HFFc6 (cell line): ENCODE data around the gene CLSTN1. TPM values are rescaled to one million over a fixed set of nuclear protein-coding genes. Genes with fewer than 3 reads are reported as not detected.
A peak's percentile ranks its signal among the peaks of the same experiment; 100 is the strongest.

Source experiments
- DNase-seq: peaks from one replicate; pipeline ENCODE4 v3.0.0-alpha.2; 2018
- H3K27ac Mint-ChIP-seq: 2 replicates; pipeline ENCODE4 v1.8.0; 2020; ENCODE audit warnings: mild to moderate bottlenecking, mixed read lengths
- H3K27me3 Mint-ChIP-seq: 2 replicates; pipeline ENCODE4 v1.8.0; 2021; ENCODE audit warnings: mild to moderate bottlenecking, moderate library complexity, mixed read lengths; ENCODE audit not compliant: insufficient read depth
- H3K36me3 Mint-ChIP-seq: 2 replicates; pipeline ENCODE4 v1.8.0; 2021; ENCODE audit warnings: low read depth, mixed read lengths
- H3K4me1 Mint-ChIP-seq: 2 replicates; pipeline ENCODE4 v1.8.0; 2020; ENCODE audit warnings: low read depth, mixed read lengths
- H3K4me3 Mint-ChIP-seq: 2 replicates; pipeline ENCODE4 v1.8.0; 2020; ENCODE audit warnings: mild to moderate bottlenecking, moderate library complexity, mixed read lengths
- H3K9me3 Mint-ChIP-seq: 2 replicates; pipeline ENCODE4 v1.8.0; 2020; ENCODE audit warnings: mild to moderate bottlenecking, mixed read lengths
- total RNA-seq, 6 experiments: library from RNA; stranded (reverse); fragmentation: NEBNext Ultra II Directional; extraction: Animal tissue kit (Norgen Biotek cat#: 25700); gene quantifications; 2 replicates in 1 of 6; 3 replicates in 5 of 6; pipeline ENCODE4 v1.2.3, GENCODE V29; 2021
- TF ChIP-seq, protein P1 (sequence below): fragments of 200-600 bp; sonication (generic); IDR thresholded peaks from 2 replicates; pipeline ENCODE4 v1.5.0; 2021; ENCODE audit warnings: antibody characterized with exemption, mild to moderate bottlenecking

Gene CLSTN1
- total RNA-seq, 6 experiments from 2014 or later: 128 to 151 (median 137) TPM

DNA sequence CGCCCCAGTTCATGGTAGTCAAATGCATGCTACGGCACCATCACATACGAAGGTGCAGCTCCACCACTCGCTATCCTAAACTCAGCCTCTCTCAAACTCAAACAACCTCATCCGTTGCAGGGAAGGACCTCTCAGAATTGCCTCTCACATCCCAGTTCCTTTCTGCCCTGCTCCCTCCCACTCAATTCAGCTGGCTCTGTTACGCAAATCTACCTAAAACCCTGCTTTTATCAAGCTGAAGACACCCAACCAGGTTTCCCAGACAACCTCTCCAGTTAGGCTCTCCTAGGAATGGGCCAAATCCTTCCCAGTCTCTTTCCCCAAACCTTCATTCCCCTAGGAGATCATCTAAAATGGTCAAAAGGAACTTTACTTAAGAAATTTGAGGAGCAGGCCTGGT, 62.9 kb downstream of the CLSTN1 start:
- no peak overlapping the region for H3K27ac Mint-ChIP-seq
- TF ChIP-seq, protein P1, sequence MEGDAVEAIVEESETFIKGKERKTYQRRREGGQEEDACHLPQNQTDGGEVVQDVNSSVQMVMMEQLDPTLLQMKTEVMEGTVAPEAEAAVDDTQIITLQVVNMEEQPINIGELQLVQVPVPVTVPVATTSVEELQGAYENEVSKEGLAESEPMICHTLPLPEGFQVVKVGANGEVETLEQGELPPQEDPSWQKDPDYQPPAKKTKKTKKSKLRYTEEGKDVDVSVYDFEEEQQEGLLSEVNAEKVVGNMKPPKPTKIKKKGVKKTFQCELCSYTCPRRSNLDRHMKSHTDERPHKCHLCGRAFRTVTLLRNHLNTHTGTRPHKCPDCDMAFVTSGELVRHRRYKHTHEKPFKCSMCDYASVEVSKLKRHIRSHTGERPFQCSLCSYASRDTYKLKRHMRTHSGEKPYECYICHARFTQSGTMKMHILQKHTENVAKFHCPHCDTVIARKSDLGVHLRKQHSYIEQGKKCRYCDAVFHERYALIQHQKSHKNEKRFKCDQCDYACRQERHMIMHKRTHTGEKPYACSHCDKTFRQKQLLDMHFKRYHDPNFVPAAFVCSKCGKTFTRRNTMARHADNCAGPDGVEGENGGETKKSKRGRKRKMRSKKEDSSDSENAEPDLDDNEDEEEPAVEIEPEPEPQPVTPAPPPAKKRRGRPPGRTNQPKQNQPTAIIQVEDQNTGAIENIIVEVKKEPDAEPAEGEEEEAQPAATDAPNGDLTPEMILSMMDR: no peak
- peaks cover 9% of the 10 kb centered on the region for H3K4me1 Mint-ChIP-seq

DNA sequence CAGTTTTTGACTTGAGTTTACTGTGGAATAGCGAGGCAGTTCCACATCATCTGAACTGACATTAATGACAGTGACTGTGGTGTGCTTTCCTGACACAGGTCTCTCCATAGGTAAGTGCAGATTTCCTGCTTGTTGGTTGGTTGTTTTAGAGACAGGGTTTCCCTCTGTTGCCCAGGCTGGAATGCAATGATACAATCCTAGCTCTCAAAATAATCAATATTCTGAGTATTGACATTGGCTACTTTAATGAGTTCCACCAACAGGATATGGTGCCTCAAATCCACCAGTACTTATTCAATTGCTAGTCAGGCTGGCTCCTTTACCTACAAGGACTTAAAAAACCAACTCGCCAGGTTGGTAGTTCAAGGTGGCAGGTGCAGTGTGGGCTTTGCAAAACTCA, 63.8 kb downstream of the CLSTN1 start:
- H3K4me3 Mint-ChIP-seq: no peak overlapping the region
- TF ChIP-seq, protein P1: no peak
- peaks cover 3% of the 10 kb centered on the region; the same call in 1 of the 2 replicates for H3K27me3 Mint-ChIP-seq
- no peaks in the 10 kb centered on the region for H3K9me3 Mint-ChIP-seq
- peaks cover 14% of the 10 kb centered on the region for H3K4me1 Mint-ChIP-seq
- no peak overlapping the region for H3K27ac Mint-ChIP-seq
- H3K36me3 Mint-ChIP-seq: no peaks in the 10 kb centered on the region; the same call in 1 of the 2 replicates
- DNase-seq: no peak

More for the DNA sequence above, 62.9 kb downstream of the CLSTN1 start:
- DNase-seq: no peak
- H3K36me3 Mint-ChIP-seq: no peaks in the 10 kb centered on the region; the same call in 1 of the 2 replicates
- no peak overlapping the region for H3K4me3 Mint-ChIP-seq
- H3K9me3 Mint-ChIP-seq: no peaks in the 10 kb centered on the region
- H3K27me3 Mint-ChIP-seq: peaks cover 3% of the 10 kb centered on the region; the same call in 1 of the 2 replicates

DNA sequence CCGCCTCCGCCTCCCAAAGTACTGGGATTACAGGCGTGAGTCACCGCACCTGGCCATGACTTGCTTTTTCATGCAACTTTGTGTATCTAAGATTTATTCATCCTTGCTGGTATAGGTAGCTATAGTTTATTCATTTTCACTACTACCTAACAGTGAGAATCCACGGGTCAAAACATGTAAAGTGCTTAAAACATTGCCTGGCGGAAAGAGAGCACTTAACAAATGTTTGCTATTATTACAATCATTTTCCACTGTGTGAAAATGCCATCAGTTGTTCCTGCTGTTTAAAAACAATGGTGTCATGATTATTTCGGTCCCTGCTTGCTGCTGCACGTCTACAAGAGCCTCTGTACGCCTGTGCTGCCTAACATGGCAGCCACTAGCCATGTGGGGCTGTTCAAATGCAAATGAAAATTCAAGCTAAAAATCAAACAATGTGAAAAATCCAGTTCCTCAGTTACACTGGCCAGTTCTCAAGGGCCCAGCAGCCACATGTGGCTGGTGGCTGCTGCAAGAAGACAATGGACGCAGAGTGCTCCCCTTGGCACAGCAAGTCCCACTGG, 65.1 kb downstream of the CLSTN1 start:
- no peak for DNase-seq
- Mint-ChIP-seq H3K4me1 (peaks cover 14% of the 10 kb centered on the region), H3K36me3 (no peaks in the 10 kb centered on the region; the same call in 1 of the 2 replicates), H3K27ac (no peak overlapping the region), H3K4me3 (no peak overlapping the region), H3K9me3 (no peaks in the 10 kb centered on the region), H3K27me3 (peaks cover 2% of the 10 kb centered on the region; the same call in 1 of the 2 replicates)
- TF ChIP-seq, protein P1: no peak

DNA sequence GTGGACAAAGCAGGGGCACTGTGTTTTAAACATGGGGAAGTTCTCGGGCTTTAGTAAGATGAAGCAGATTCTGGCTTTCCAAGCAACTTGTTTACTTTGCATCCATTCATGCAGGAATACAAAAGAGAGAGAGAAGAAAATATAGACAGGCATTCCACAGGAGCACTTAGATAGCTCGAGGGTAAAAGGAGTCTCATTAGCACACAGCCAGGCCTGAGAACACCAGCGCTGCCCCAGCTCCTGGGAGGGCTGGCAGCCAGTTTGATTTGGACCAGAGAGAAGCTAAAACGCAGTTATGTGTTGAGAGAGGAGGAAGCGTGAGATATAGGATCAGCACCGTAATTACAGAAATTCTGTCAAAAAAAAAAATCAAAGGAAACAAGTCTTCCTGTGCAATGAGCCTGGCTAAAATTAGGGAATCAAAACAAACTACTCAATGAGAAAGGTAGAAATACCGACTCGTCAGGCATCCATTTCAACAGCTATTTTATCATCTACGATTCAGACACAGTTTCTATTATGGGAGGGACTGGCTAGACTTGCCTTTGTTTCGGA, 68.2 kb downstream of the CLSTN1 start:
- DNase-seq: no peak
- peaks cover 1% of the 10 kb centered on the region; the same call in 1 of the 2 replicates for H3K27me3 Mint-ChIP-seq
- H3K4me1 Mint-ChIP-seq: peaks cover 21% of the 10 kb centered on the region
- no peak overlapping the region; the same call in 1 of the 2 replicates for H3K4me3 Mint-ChIP-seq
- H3K36me3 Mint-ChIP-seq: peaks cover 5% of the 10 kb centered on the region; the same call in 1 of the 2 replicates
- no peak overlapping the region for H3K27ac Mint-ChIP-seq
- no peaks in the 10 kb centered on the region for H3K9me3 Mint-ChIP-seq
- TF ChIP-seq, protein P1: no peak

DNA sequence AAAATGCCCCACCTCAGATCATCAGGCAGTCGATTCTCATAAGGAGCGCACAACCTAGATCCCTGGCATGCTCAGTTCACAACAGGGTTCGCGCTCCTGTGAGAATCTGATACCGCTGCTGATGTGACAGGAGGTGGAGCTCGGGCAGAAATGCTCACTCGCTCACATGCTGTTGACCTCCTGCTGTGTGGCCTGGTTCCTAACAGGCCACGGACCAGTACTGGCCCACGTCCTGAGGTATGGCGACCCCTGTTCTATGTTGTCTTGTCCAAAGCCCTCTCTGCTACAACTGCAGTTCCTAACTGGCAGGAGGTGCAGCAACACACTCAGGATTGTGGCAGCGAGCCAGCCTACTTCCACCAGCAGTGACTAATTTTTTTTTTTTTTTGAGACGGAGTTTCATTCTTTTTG, 70.6 kb downstream of the CLSTN1 start:
- Mint-ChIP-seq H3K4me3 (no peak overlapping the region), H3K9me3 (no peaks in the 10 kb centered on the region), H3K4me1 (peaks cover 21% of the 10 kb centered on the region), H3K36me3 (peaks cover 13% of the 10 kb centered on the region), H3K27me3 (no peaks in the 10 kb centered on the region), H3K27ac (no peak overlapping the region)
- peak; percentile 68 for DNase-seq
- TF ChIP-seq, protein P1: no peak
